Measurements from ENCODE around the gene SETD3. TPM values are rescaled to one million over a fixed set of nuclear protein-coding genes. Genes with fewer than 3 reads are reported as not detected.

Gene SETD3
- total and polyA plus RNA-seq, 2 of the 8 experiments (the other 6 are each of a cell fraction or from before 2014, with no cell fraction given), result 24.0 to 64.0 TPM

DNA sequence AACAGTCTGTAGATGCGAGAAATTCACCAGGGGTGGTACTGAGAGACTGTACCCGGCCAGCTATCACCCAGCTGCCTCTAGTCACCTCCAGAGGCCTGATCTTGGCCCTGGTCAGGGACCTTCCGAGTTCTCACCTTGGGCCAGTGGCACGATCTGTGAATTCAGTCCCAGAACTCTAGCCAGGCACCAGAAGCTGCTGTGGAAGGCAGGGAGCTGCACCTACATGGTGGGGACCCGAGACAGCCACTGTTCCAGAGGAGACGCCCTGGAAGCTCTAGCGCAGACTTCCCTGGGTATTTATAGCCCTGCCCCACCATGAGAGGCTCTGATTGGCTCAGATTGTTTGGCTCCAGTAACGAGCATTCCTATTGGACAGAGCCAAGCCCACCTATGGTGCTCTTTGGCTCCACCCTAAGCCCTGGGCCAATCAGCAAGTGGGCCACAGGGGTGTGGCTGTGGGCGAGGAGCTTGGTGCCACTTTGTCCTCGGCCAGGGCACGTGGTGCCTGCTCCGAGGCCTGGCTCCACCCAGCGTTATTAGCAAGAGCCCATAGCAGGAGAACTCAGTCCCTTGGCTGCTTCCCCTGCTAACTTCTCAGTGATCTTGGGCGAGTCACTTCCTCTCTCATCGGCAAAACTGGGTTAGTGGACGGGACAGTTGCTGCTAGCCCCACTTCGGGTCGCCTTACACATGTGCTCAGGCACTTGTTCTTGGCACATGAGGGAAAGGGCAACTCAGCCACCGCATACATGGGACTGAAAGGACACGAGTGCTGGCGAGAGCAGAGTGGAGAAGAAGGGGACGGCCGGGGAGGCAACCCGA, 119.7 kb downstream of the SETD3 start:
- H3K27ac ChIP-seq (ENCODE audit: low read depth, low read length), result no peak overlapping the region
- no peak overlapping the region for H3K4me2 ChIP-seq (ENCODE audit: insufficient read depth in 1 of 2, low read depth in 2 of 2, low read length in 2 of 2)
- no peak overlapping the region for H3K14ac ChIP-seq (ENCODE audit: insufficient read length)
- no peaks in the 10 kb centered on the region for H3K79me1 ChIP-seq (ENCODE audit: low read depth, low read length)
- no peak overlapping the region for H3K9ac ChIP-seq (replicated peaks in 1 of 4; ENCODE audit: extremely low read depth in 1 of 4, low read depth in 3 of 4, low read length in 3 of 4)
- FAIRE-seq (no peak), DNase-seq (ENCODE audit: low read depth in 1 of 2, low spot score in 2 of 2) (no peak)
- H3K23ac ChIP-seq (ENCODE audit: insufficient read length), result no peak overlapping the region
- no peak overlapping the region for H3K18ac ChIP-seq (ENCODE audit: extremely low read depth, low read length)
- H2BK120ac ChIP-seq (replicated peaks; ENCODE audit: low read depth, low read length), result no peak overlapping the region
- H2BK15ac ChIP-seq (ENCODE audit: low read length), result no peak overlapping the region
- no peak overlapping the region for H2BK5ac ChIP-seq (ENCODE audit: low read depth, low read length)
- peak overlapping the region; percentile 87 for H4K8ac ChIP-seq (ENCODE audit: extremely low read depth, insufficient read depth, low read length)
- no peak overlapping the region for H3K56ac ChIP-seq (replicated peaks; ENCODE audit: insufficient read length, low read depth, low read length)
- no peaks in the 10 kb centered on the region for H3K23me2 ChIP-seq (ENCODE audit: low read depth, low read length)
- ChIA-PET CTCF (ENCODE audit: partially characterized antibody) (interaction anchor here (0.8 to 4.2 kb wide), 7 partner anchors 10 to 53 kb away, joined by 3 to 26 read pairs (median 7); no protein-coding TSS in a partner anchor), POLR2A (ENCODE audit: partially characterized antibody) (no interaction called here)
- no peaks in the 10 kb centered on the region; a peak in 1 of 7 replicates for H3K27me3 ChIP-seq (replicated peaks in 1 of 4; ENCODE audit: control insufficient read depth in 3 of 4, extremely low read depth in 1 of 4, insufficient read depth in 3 of 4, low read length in 3 of 4)
- no peaks in the 10 kb centered on the region for H3K36me3 ChIP-seq (ENCODE audit: control insufficient read depth in 2 of 4, insufficient read depth in 4 of 4, low read length in 3 of 4)
- WGBS, 2 experiments (ENCODE audit: extremely low coverage in 1 of 2, insufficient coverage in 1 of 2, insufficient read length in 1 of 2, insufficient replicate concordance in 2 of 2, low coverage in 1 of 2, low lambda C conversion rate in 2 of 2, missing lambda C conversion rate in 1 of 2), result 85% methylated on average over 24 of the region's 24 CpGs; no CpG with 5 or more reads in 1 of the 2 experiments
- no peak overlapping the region for H3K4ac ChIP-seq (replicated peaks; ENCODE audit: insufficient read length, low read depth, low read length)
- H2BK12ac ChIP-seq (ENCODE audit: low read depth, low read length), result peak overlapping the region; percentile 55; the same call in 1 of the 2 replicates
- H4K20me1 ChIP-seq (replicated peaks in 1 of 2; ENCODE audit: control insufficient read depth in 1 of 2, insufficient read depth in 2 of 2, low read length in 2 of 2), result no peaks in the 10 kb centered on the region
- H4K5ac ChIP-seq (ENCODE audit: insufficient read length, low read depth, low read length), result no peak overlapping the region
- no peak overlapping the region for H3K4me3 ChIP-seq (ENCODE audit: extremely low read depth in 1 of 4, insufficient read depth in 2 of 4, low read depth in 3 of 4, low read length in 4 of 4)
- no peaks in the 10 kb centered on the region for H3K79me2 ChIP-seq (ENCODE audit: control insufficient read depth in 1 of 2, insufficient read depth in 2 of 2, low read length in 2 of 2)
- no peaks in the 10 kb centered on the region for H3K9me3 ChIP-seq (ENCODE audit: insufficient read depth in 2 of 2, low read depth in 1 of 2, low read length in 1 of 2)
- H4K91ac ChIP-seq (replicated peaks; ENCODE audit: insufficient read length, low read length), result no peak overlapping the region
- no peak overlapping the region for H2BK20ac ChIP-seq (ENCODE audit: low read length)
- TF ChIP-seq SP1 (IDR thresholded peaks at IDR 0.05; ENCODE audit: low read depth, low read length) (peak; percentile 70), MAFK (IDR thresholded peaks at IDR 0.05; ENCODE audit: low read depth, low read length) (no peak), TAF1 (IDR thresholded peaks at IDR 0.05; ENCODE audit: low read depth, low read length) (no peak), SAP30 (IDR thresholded peaks at IDR 0.05; ENCODE audit: insufficient read depth, insufficient replicate concordance, low read length) (no peak), SIN3A (conservative IDR thresholded peaks at IDR 0.05 in 1 of 2, IDR thresholded peaks at IDR 0.05 in 1 of 2; ENCODE audit: low read depth in 1 of 2, low read length in 2 of 2) (no peak), RXRA (IDR thresholded peaks at IDR 0.05; ENCODE audit: insufficient read depth, low read depth, low read length) (no peak)
- peak overlapping the region; percentile 5; the same call in 1 of the 2 replicates for H2AK5ac ChIP-seq (ENCODE audit: low read depth, low read length)
- peaks cover 0 to 6% (median 2%) of the 10 kb centered on the region in 4 experiments; a peak in 4 of 7 replicates for H3K4me1 ChIP-seq (replicated peaks in 1 of 4; ENCODE audit: control insufficient read depth in 3 of 4, insufficient read depth in 4 of 4, low read length in 3 of 4)
- no peak overlapping the region for H2AFZ ChIP-seq (ENCODE audit: low read length)

Data from H1 (cell line).